ENCODE results near the gene CACNG4. TPM values are rescaled to one million over a fixed set of nuclear protein-coding genes. Genes with fewer than 3 reads are reported as not detected.

Gene CACNG4
- polyA plus RNA-seq, 1 donor from 2014 or later = 32.9 TPM

- Histone ChIP-seq H3K4me2 (ENCODE audit: low read length) (no peak overlapping the region), H3K36me3 (ENCODE audit: insufficient read depth, low read length) (no peaks in the 10 kb centered on the region), H3K27ac (ENCODE audit: low read length) (no peak overlapping the region), H3K9me3 (ENCODE audit: low read length) (no peaks in the 10 kb centered on the region), H2AFZ (ENCODE audit: low read depth, low read length) (no peak overlapping the region), H3K27me3 (ENCODE audit: insufficient read depth, low read depth, low read length) (no peaks in the 10 kb centered on the region), H3K4me3 (ENCODE audit: low read length) (no peak overlapping the region), H3K9ac (ENCODE audit: low read length) (no peak overlapping the region), H4K20me1 (ENCODE audit: insufficient read depth) (no peaks in the 10 kb centered on the region), H3K79me2 (replicated peaks; ENCODE audit: insufficient read depth, low read length) (no peaks in the 10 kb centered on the region), H3K9me2 (ENCODE audit: insufficient read depth, low read length) (no peaks in the 10 kb centered on the region), H3F3A (ENCODE audit: insufficient read depth, low read length, poor library complexity, severe bottlenecking) (no peaks in the 10 kb centered on the region)
- TF ChIP-seq SMC3 (conservative IDR thresholded peaks at IDR 0.05; ENCODE audit: poor library complexity) (no peak), REST (IDR thresholded peaks at IDR 0.05; ENCODE audit: borderline replicate concordance) (no peak), TAF1 (IDR thresholded peaks at IDR 0.05; ENCODE audit: low read depth) (no peak), EZH2 (IDR thresholded peaks at IDR 0.05; ENCODE audit: borderline replicate concordance, insufficient read depth, low read length, poor library complexity, severe bottlenecking) (no peak), MXI1 (conservative IDR thresholded peaks at IDR 0.05; ENCODE audit: poor library complexity, severe bottlenecking) (no peak), CTCF (IDR thresholded peaks at IDR 0.05; ENCODE audit: poor library complexity, severe bottlenecking) (no peak), EP300 (conservative IDR thresholded peaks at IDR 0.05; ENCODE audit: poor library complexity, severe bottlenecking) (no peak), RAD21 (conservative IDR thresholded peaks at IDR 0.05) (no peak), POLR2AphosphoS5 (IDR thresholded peaks at IDR 0.05) (no peak)
Measured at GRCh38 chr17:66935717-66936116, 28.8 kb upstream of the CACNG4 start.

GRCh38 chr17:66938656-66939055 is 25.9 kb upstream of the CACNG4 start:
- no peak overlapping the region for H2AFZ ChIP-seq (ENCODE audit: low read depth, low read length)
- TF ChIP-seq POLR2AphosphoS5 (IDR thresholded peaks at IDR 0.05) (no peak), EZH2 (IDR thresholded peaks at IDR 0.05; ENCODE audit: borderline replicate concordance, insufficient read depth, low read length, poor library complexity, severe bottlenecking) (no peak), SMC3 (conservative IDR thresholded peaks at IDR 0.05; ENCODE audit: poor library complexity) (no peak), CTCF (IDR thresholded peaks at IDR 0.05; ENCODE audit: poor library complexity, severe bottlenecking) (no peak), RAD21 (conservative IDR thresholded peaks at IDR 0.05) (no peak), TAF1 (IDR thresholded peaks at IDR 0.05; ENCODE audit: low read depth) (no peak), MXI1 (conservative IDR thresholded peaks at IDR 0.05; ENCODE audit: poor library complexity, severe bottlenecking) (no peak), REST (IDR thresholded peaks at IDR 0.05; ENCODE audit: borderline replicate concordance) (no peak), EP300 (conservative IDR thresholded peaks at IDR 0.05; ENCODE audit: poor library complexity, severe bottlenecking) (no peak)

More at GRCh38 chr17:66938656-66939055, 25.9 kb upstream of the CACNG4 start:
- Histone ChIP-seq H3F3A (ENCODE audit: insufficient read depth, low read length, poor library complexity, severe bottlenecking) (no peaks in the 10 kb centered on the region), H4K20me1 (ENCODE audit: insufficient read depth) (no peaks in the 10 kb centered on the region), H3K9ac (ENCODE audit: low read length) (no peak overlapping the region), H3K79me2 (replicated peaks; ENCODE audit: insufficient read depth, low read length) (no peaks in the 10 kb centered on the region), H3K4me3 (ENCODE audit: low read length) (no peak overlapping the region), H3K27ac (ENCODE audit: low read length) (no peak overlapping the region), H3K27me3 (ENCODE audit: insufficient read depth, low read depth, low read length) (no peaks in the 10 kb centered on the region), H3K9me3 (ENCODE audit: low read length) (no peaks in the 10 kb centered on the region), H3K9me2 (ENCODE audit: insufficient read depth, low read length) (no peaks in the 10 kb centered on the region), H3K36me3 (ENCODE audit: insufficient read depth, low read length) (no peaks in the 10 kb centered on the region), H3K4me2 (ENCODE audit: low read length) (no peak overlapping the region)

All from neural cell (in vitro differentiated cells).